CD4-positive, alpha-beta T cell (primary cell): Measurements from ENCODE around the gene SLC47A2. TPM values are rescaled to one million over a fixed set of nuclear protein-coding genes. Genes with fewer than 3 reads are reported as not detected.

Experiments used
- ATAC-seq: fragments of 200-7000 bp; cut with Tn5 transposase; one replicate; pipeline ENCODE4 v1.10.0; 2022; ENCODE audit warnings: mild to moderate bottlenecking; ENCODE audit not compliant: poor library complexity
- CTCF ChIA-PET: fragments of 350-600 bp; sonication (Branson Sonifier 250); formaldehyde crosslinking; loops from one replicate; lab custom pipeline; 2021; ENCODE audit warnings: antibody characterized with exemption, inconsistent platforms; lab: Charles Lee
- POLR2A ChIA-PET: fragments of 350-600 bp; sonication (Branson Sonifier 250); formaldehyde crosslinking; loops from one replicate; lab custom pipeline; 2021; ENCODE audit warnings: antibody characterized with exemption, inconsistent platforms; lab: Charles Lee
- DNase-seq, 14 experiments: peaks; one replicate each; pipeline ENCODE4 v3.0.0-alpha.2; 2013 to 2020; ENCODE audit warnings: mixed read lengths in 2 of 14
- H3K27ac ChIP-seq, 2 donors: one replicate each; pipeline versions ENCODE4 v1.5.1 to v1.7.0; 2013; ENCODE audit warnings: low read length in 2 of 2, low read depth in 1 of 2, mild to moderate bottlenecking in 1 of 2
- H3K27me3 ChIP-seq, 2 experiments: 1 replicate in 1 of 2; 2 replicates in 1 of 2; pipeline versions ENCODE4 v1.6.1 to v1.7.0; 2013; ENCODE audit warnings: low read length in 2 of 2, control low read depth in 1 of 2, mild to moderate bottlenecking in 1 of 2, moderate library complexity in 1 of 2; ENCODE audit not compliant: insufficient read depth in 2 of 2, control insufficient read depth in 1 of 2
- H3K36me3 ChIP-seq: one replicate; pipeline ENCODE4 v1.6.1; 2013; ENCODE audit warnings: low read length, control low read depth; ENCODE audit not compliant: insufficient read depth
- H3K4me1 ChIP-seq: one replicate; pipeline ENCODE4 v1.6.1; 2013; ENCODE audit warnings: low read length, control low read depth; ENCODE audit not compliant: insufficient read depth
- H3K4me3 ChIP-seq: one replicate; pipeline ENCODE4 v1.5.1; 2013; ENCODE audit warnings: mild to moderate bottlenecking, low read length, moderate library complexity
- H3K9me3 ChIP-seq, 2 experiments: 1 replicate in 1 of 2; 2 replicates in 1 of 2; pipeline versions ENCODE4 v1.6.1 to v1.7.0; 2013; ENCODE audit warnings: low read length in 2 of 2, mild to moderate bottlenecking in 2 of 2, control low read depth in 1 of 2, moderate library complexity in 1 of 2; ENCODE audit not compliant: control insufficient read depth in 1 of 2, insufficient read depth in 1 of 2
- H3K27ac Mint-ChIP-seq: one replicate; pipeline ENCODE4 v1.8.0; 2020; ENCODE audit warnings: mixed read lengths
- H3K27me3 Mint-ChIP-seq: one replicate; pipeline ENCODE4 v1.8.0; 2021; ENCODE audit warnings: mixed read lengths
- H3K36me3 Mint-ChIP-seq: one replicate; pipeline ENCODE4 v1.8.0; 2021; ENCODE audit warnings: low read depth, mixed read lengths
- H3K4me1 Mint-ChIP-seq: one replicate; pipeline ENCODE4 v1.8.0; 2021; ENCODE audit warnings: low read depth, mixed read lengths
- H3K4me3 Mint-ChIP-seq: one replicate; pipeline ENCODE4 v1.8.0; 2020; ENCODE audit warnings: mild to moderate bottlenecking, mixed read lengths
- H3K9me3 Mint-ChIP-seq: one replicate; pipeline ENCODE4 v1.8.0; 2020; ENCODE audit warnings: mixed read lengths
- CTCF ChIP-seq: fragments of 200-600 bp; IDR thresholded peaks from one replicate; pipeline ENCODE4 v1.8.0; 2022; ENCODE audit warnings: antibody characterized with exemption, mild to moderate bottlenecking
- intact Hi-C, 2 experiments: fragments of 100-400 bp; cut with DNase I in 1 of 2; cut with micrococcal nuclease in 1 of 2; formaldehyde crosslinking; loops; one replicate each; pipeline versions ENCODE4 v1.15.1 to v1.9.0; 2023 to 2025; cut with DNase I, micrococcal nuclease
- total RNA-seq, 174 experiments: library from RNA in 2 of 174; stranded (reverse) in 2 of 174; gene quantifications; one replicate each; pipeline ENCODE4 v1.2.3 and lab custom pipeline; 2021 to 2026

SLC47A2 gene
- total RNA-seq, 2 experiments from 2014 or later: not detected

GRCh38 chr17:19631905-19632304 is 84.5 kb downstream of the SLC47A2 start:
- Histone ChIP-seq H3K4me1 (no peaks in the 10 kb centered on the region), H3K27ac (no peak overlapping the region), H3K36me3 (no peaks in the 10 kb centered on the region), H3K4me3 (no peak overlapping the region), H3K9me3 (no peaks in the 10 kb centered on the region), H3K27me3 (no peaks in the 10 kb centered on the region)
- ChIA-PET CTCF (no interaction called here), POLR2A (interaction anchor here (1.3 kb wide), 1 partner anchor 17 kb away, joined by 4 read pairs; the partner anchor contains the start of gene ALDH3A2)
- no peak overlapping the region for H3K4me3 Mint-ChIP-seq
- intact Hi-C loops: no loop called here
- H3K4me1 Mint-ChIP-seq: no peaks in the 10 kb centered on the region
- no peaks in the 10 kb centered on the region for H3K36me3 Mint-ChIP-seq
- no peak overlapping the region for H3K27ac Mint-ChIP-seq
- TF ChIP-seq CTCF: no peak
- ATAC-seq (no peak), DNase-seq (no peak)
- H3K27me3 Mint-ChIP-seq: peaks cover 32% of the 10 kb centered on the region
- H3K9me3 Mint-ChIP-seq: no peaks in the 10 kb centered on the region

- Mint-ChIP-seq H3K4me3 (no peak overlapping the region), H3K36me3 (no peaks in the 10 kb centered on the region), H3K9me3 (no peaks in the 10 kb centered on the region), H3K27ac (no peak overlapping the region), H3K27me3 (peaks cover 26% of the 10 kb centered on the region), H3K4me1 (no peaks in the 10 kb centered on the region)
- Histone ChIP-seq H3K4me1 (no peaks in the 10 kb centered on the region), H3K27me3 (no peaks in the 10 kb centered on the region), H3K9me3 (no peaks in the 10 kb centered on the region), H3K27ac (no peak overlapping the region), H3K36me3 (no peaks in the 10 kb centered on the region), H3K4me3 (no peak overlapping the region)
- no peak for DNase-seq
- intact Hi-C loops: no loop called here
- CTCF ChIA-PET: no interaction called here
- ATAC-seq: no peak
- no peak for TF ChIP-seq CTCF
- POLR2A ChIA-PET: interaction anchor here (1.3 kb wide), 1 partner anchor 18 kb away, joined by 4 read pairs; the partner anchor contains the start of gene ALDH3A2
Measured at GRCh38 chr17:19630661-19631060, 85.7 kb downstream of the SLC47A2 start.

GRCh38 chr17:19630035-19630434 is 86.3 kb downstream of the SLC47A2 start:
- no peak for DNase-seq
- H3K4me3 Mint-ChIP-seq: no peak overlapping the region
- CTCF ChIA-PET: no interaction called here

More at GRCh38 chr17:19630035-19630434, 86.3 kb downstream of the SLC47A2 start:
- H3K4me1 Mint-ChIP-seq: no peaks in the 10 kb centered on the region
- no peak for ATAC-seq
- H3K4me1 ChIP-seq: no peaks in the 10 kb centered on the region
- peaks cover 20% of the 10 kb centered on the region for H3K27me3 Mint-ChIP-seq
- H3K9me3 ChIP-seq: no peaks in the 10 kb centered on the region
- H3K36me3 Mint-ChIP-seq: no peaks in the 10 kb centered on the region
- POLR2A ChIA-PET: no interaction called here
- no peak overlapping the region for H3K27ac Mint-ChIP-seq
- TF ChIP-seq CTCF: no peak
- no peak overlapping the region for H3K4me3 ChIP-seq
- H3K9me3 Mint-ChIP-seq: no peaks in the 10 kb centered on the region
- intact Hi-C loops: no loop called here
- H3K36me3 ChIP-seq: no peaks in the 10 kb centered on the region
- H3K27me3 ChIP-seq: no peaks in the 10 kb centered on the region
- H3K27ac ChIP-seq: no peak overlapping the region
